ENCODE results near the gene C1QTNF8. TPM values are rescaled to one million over a fixed set of nuclear protein-coding genes. Genes with fewer than 3 reads are reported as not detected.

C1QTNF8 gene
- total RNA-seq, 3 donors from 2014 or later (not counting 1 experiment from before 2014, with no cell fraction given): not detected

- H3K36me3 ChIP-seq (ENCODE audit: control insufficient read depth, insufficient read depth, low read length): no peaks in the 10 kb centered on the region
- H3K27ac Mint-ChIP-seq: no peak overlapping the region
- intact Hi-C loops (cut with micrococcal nuclease): loop anchor here (10.0 kb wide), 1 partner anchor 335 kb away; the partner anchor contains the start of gene METRN
- TF ChIP-seq CTCF (IDR thresholded peaks at IDR 0.05): no peak
- no peak overlapping the region for H3K27ac ChIP-seq (ENCODE audit: low read length)
- H3K9me3 Mint-ChIP-seq: no peaks in the 10 kb centered on the region
- WGBS (ENCODE audit: insufficient coverage): 87% methylated on average over 11 of the region's 11 CpGs
- no peaks in the 10 kb centered on the region for H3K36me3 Mint-ChIP-seq
- DNase-seq (no peak), ATAC-seq (no peak)
- no peaks in the 10 kb centered on the region for H3K27me3 Mint-ChIP-seq (ENCODE audit: low read depth in 2 of 2)
- H3K4me1 ChIP-seq (ENCODE audit: control insufficient read depth, insufficient read depth, low read length): peaks cover 2% of the 10 kb centered on the region
- no peaks in the 10 kb centered on the region for H3K4me1 Mint-ChIP-seq
- H3K27me3 ChIP-seq (ENCODE audit: control insufficient read depth, insufficient read depth, low read length): no peaks in the 10 kb centered on the region
- no peak overlapping the region for H3K4me3 ChIP-seq (ENCODE audit: low read length)
- no peaks in the 10 kb centered on the region for H3K9me3 ChIP-seq (ENCODE audit: control insufficient read depth, insufficient read depth, low read length)
- H3K4me3 Mint-ChIP-seq: no peak overlapping the region
These were observed 46.1 kb downstream of the C1QTNF8 start for GRCh38 chr16:1049976-1050247.

- H3K27ac ChIP-seq (ENCODE audit: low read length): no peak overlapping the region
- no peak for TF ChIP-seq CTCF (IDR thresholded peaks at IDR 0.05)
- intact Hi-C loops (cut with micrococcal nuclease): no loop called here
- no peaks in the 10 kb centered on the region for H3K9me3 ChIP-seq (ENCODE audit: control insufficient read depth, insufficient read depth, low read length)
- H3K4me3 ChIP-seq (ENCODE audit: low read length): no peak overlapping the region
- Mint-ChIP-seq H3K27ac (no peak overlapping the region), H3K9me3 (no peaks in the 10 kb centered on the region), H3K36me3 (no peaks in the 10 kb centered on the region), H3K27me3 (ENCODE audit: low read depth in 2 of 2) (no peaks in the 10 kb centered on the region), H3K4me3 (no peak overlapping the region), H3K4me1 (no peaks in the 10 kb centered on the region)
- 85% methylated on average over 31 of the region's 31 CpGs for WGBS (ENCODE audit: insufficient coverage)
- H3K36me3 ChIP-seq (ENCODE audit: control insufficient read depth, insufficient read depth, low read length): no peaks in the 10 kb centered on the region
- peaks cover 2% of the 10 kb centered on the region for H3K4me1 ChIP-seq (ENCODE audit: control insufficient read depth, insufficient read depth, low read length)
- no peak for ATAC-seq
- no peaks in the 10 kb centered on the region for H3K27me3 ChIP-seq (ENCODE audit: control insufficient read depth, insufficient read depth, low read length)
- no peak for DNase-seq
These were observed 46.7 kb downstream of the C1QTNF8 start for GRCh38 chr16:1049113-1049975.

DNA sequence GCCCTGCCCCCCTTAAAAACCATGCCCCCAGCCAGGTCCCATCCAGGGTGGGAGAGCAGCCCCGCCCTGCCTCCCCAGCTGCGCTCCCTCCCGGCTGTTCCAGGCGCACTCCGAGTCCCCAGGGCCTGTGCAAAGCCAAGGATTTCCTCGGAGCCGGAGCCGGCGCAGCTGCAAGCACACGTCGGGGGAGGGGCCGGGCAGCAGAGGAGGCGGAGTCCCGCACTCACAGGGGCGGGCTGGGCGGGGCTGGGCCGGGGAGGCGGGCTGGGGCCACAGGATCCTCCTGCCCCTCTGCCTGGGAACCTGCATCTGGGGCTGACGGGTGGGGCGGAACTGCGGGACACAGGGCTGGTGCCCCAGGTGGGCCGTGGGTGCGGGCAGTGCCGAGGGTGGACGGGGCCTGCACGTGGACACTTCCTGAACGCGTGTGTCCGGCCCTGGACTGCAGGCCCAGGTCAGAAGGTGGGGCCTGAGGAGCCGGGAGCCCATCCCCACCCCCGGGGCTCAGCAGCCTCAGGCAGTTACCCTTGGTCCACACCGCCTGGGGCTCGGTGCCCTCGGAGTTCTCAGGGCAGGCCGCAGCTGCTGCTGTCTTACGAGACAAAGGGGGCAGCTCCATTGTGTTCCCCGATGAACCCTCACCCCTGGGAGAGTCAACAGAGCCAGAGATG, 47.5 kb downstream of the C1QTNF8 start:
- peak in 1 of 3 donors; percentile 36 for ATAC-seq
- H3K36me3 Mint-ChIP-seq: no peaks in the 10 kb centered on the region
- H3K4me3 Mint-ChIP-seq: no peak overlapping the region
- no peak overlapping the region for H3K4me3 ChIP-seq (ENCODE audit: low read length)
- H3K27me3 Mint-ChIP-seq (ENCODE audit: low read depth in 2 of 2): no peaks in the 10 kb centered on the region
- DNase-seq: peak in 1 of 2 donors; percentile 40
- no peaks in the 10 kb centered on the region for H3K27me3 ChIP-seq (ENCODE audit: control insufficient read depth, insufficient read depth, low read length)
- no peak overlapping the region for H3K27ac Mint-ChIP-seq
- TF ChIP-seq CTCF (IDR thresholded peaks at IDR 0.05): no peak
- intact Hi-C loops (cut with micrococcal nuclease): no loop called here
- no peaks in the 10 kb centered on the region for H3K9me3 Mint-ChIP-seq
- WGBS (ENCODE audit: insufficient coverage): 26% methylated on average over 37 of the region's 37 CpGs
- no peaks in the 10 kb centered on the region for H3K36me3 ChIP-seq (ENCODE audit: control insufficient read depth, insufficient read depth, low read length)
- H3K9me3 ChIP-seq (ENCODE audit: control insufficient read depth, insufficient read depth, low read length): no peaks in the 10 kb centered on the region
- H3K4me1 ChIP-seq (ENCODE audit: control insufficient read depth, insufficient read depth, low read length): peaks cover 2% of the 10 kb centered on the region
- no peak overlapping the region for H3K27ac ChIP-seq (ENCODE audit: low read length)
- no peaks in the 10 kb centered on the region for H3K4me1 Mint-ChIP-seq

All from natural killer cell (primary cell).